Memory B cell (primary cell): ENCODE measurements around the gene SLC6A20.
A peak's percentile ranks its signal among the peaks of the same experiment; 100 is the strongest.
"Not testable (repeated sequence)": the region's sequence is repeated elsewhere in the genome, so short reads cannot be mapped to it uniquely, and the experiment has no call there.

Experiments used
- ATAC-seq: fragments of 150-1000 bp; cut with Tn5 transposase; 2 replicates; pipeline ENCODE4 v1.10.0; 2021; ENCODE audit warnings: low read depth, mild to moderate bottlenecking, moderate library complexity
- DNase-seq, 2 donors: peaks; one replicate each; pipeline ENCODE4 v3.0.0; 2022; ENCODE audit warnings: low spot score in 2 of 2
- H3K27ac Mint-ChIP-seq: one replicate; pipeline ENCODE4 v1.8.0; 2022; ENCODE audit warnings: mild to moderate bottlenecking, moderate library complexity, mixed read lengths
- H3K27me3 Mint-ChIP-seq: one replicate; pipeline ENCODE4 v1.8.0; 2022; ENCODE audit warnings: mixed read lengths
- H3K36me3 Mint-ChIP-seq: one replicate; pipeline ENCODE4 v1.8.0; 2022; ENCODE audit warnings: mild to moderate bottlenecking, mixed read lengths
- H3K4me1 Mint-ChIP-seq: one replicate; pipeline ENCODE4 v1.8.0; 2022; ENCODE audit warnings: mixed read lengths
- H3K4me3 Mint-ChIP-seq: one replicate; pipeline ENCODE4 v1.8.0; 2022; ENCODE audit warnings: mild to moderate bottlenecking, moderate library complexity, mixed read lengths
- H3K9me3 Mint-ChIP-seq: one replicate; pipeline ENCODE4 v1.8.0; 2022; ENCODE audit warnings: mixed read lengths

Gene SLC6A20

GRCh38 chr3:45771166-45771775 lies 25.1 kb downstream of the SLC6A20 start:
- ATAC-seq (no peak), DNase-seq (no peak)
- no peak overlapping the region for H3K4me3 Mint-ChIP-seq
- no peaks in the 10 kb centered on the region for H3K4me1 Mint-ChIP-seq
- peaks cover 3% of the 10 kb centered on the region for H3K36me3 Mint-ChIP-seq
- peaks cover 7% of the 10 kb centered on the region for H3K27me3 Mint-ChIP-seq
- H3K27ac Mint-ChIP-seq, result no peak overlapping the region
- peaks cover 4% of the 10 kb centered on the region for H3K9me3 Mint-ChIP-seq

GRCh38 chr3:45765958-45766357 lies 30.4 kb downstream of the SLC6A20 start:
- Mint-ChIP-seq H3K4me1 (peaks cover 4% of the 10 kb centered on the region), H3K27ac (no peak overlapping the region), H3K27me3 (peaks cover 7% of the 10 kb centered on the region), H3K36me3 (peaks cover 3% of the 10 kb centered on the region), H3K9me3 (peaks cover 4% of the 10 kb centered on the region), H3K4me3 (no peak overlapping the region)
- ATAC-seq, result no peak
- DNase-seq, result no peak

- Mint-ChIP-seq H3K27ac (no peak overlapping the region), H3K4me1 (peaks cover 4% of the 10 kb centered on the region), H3K4me3 (no peak overlapping the region), H3K9me3 (peaks cover 4% of the 10 kb centered on the region), H3K36me3 (peaks cover 3% of the 10 kb centered on the region), H3K27me3 (peaks cover 7% of the 10 kb centered on the region)
- ATAC-seq (no peak), DNase-seq (no peak)
Measured at GRCh38 chr3:45765266-45765851, 31.0 kb downstream of the SLC6A20 start.

GRCh38 chr3:45763303-45763675 lies 33.0 kb downstream of the SLC6A20 start:
- Mint-ChIP-seq H3K4me3 (no peak overlapping the region), H3K27me3 (peaks cover 10% of the 10 kb centered on the region), H3K9me3 (peaks cover 4% of the 10 kb centered on the region), H3K27ac (no peak overlapping the region), H3K4me1 (peaks cover 4% of the 10 kb centered on the region), H3K36me3 (peaks cover 3% of the 10 kb centered on the region)
- no peak for DNase-seq
- no peak for ATAC-seq

- peaks cover 10% of the 10 kb centered on the region for H3K27me3 Mint-ChIP-seq
- H3K36me3 Mint-ChIP-seq, result peaks cover 3% of the 10 kb centered on the region
- H3K4me3 Mint-ChIP-seq, result no peak overlapping the region
- peaks cover 4% of the 10 kb centered on the region for H3K4me1 Mint-ChIP-seq
- H3K9me3 Mint-ChIP-seq, result peaks cover 4% of the 10 kb centered on the region
- DNase-seq (no peak), ATAC-seq (no peak)
- H3K27ac Mint-ChIP-seq, result no peak overlapping the region
Measured at GRCh38 chr3:45762647-45763302, 33.6 kb downstream of the SLC6A20 start.

GRCh38 chr3:45761831-45762230 lies 34.5 kb downstream of the SLC6A20 start:
- peaks cover 4% of the 10 kb centered on the region for H3K4me1 Mint-ChIP-seq
- no peak overlapping the region for H3K4me3 Mint-ChIP-seq
- no peaks in the 10 kb centered on the region for H3K9me3 Mint-ChIP-seq
- no peak for DNase-seq
- no peak for ATAC-seq
- peaks cover 1% of the 10 kb centered on the region for H3K36me3 Mint-ChIP-seq
- H3K27me3 Mint-ChIP-seq, result peaks cover 8% of the 10 kb centered on the region
- H3K27ac Mint-ChIP-seq, result no peak overlapping the region

- H3K9me3 Mint-ChIP-seq, result no peaks in the 10 kb centered on the region
- ATAC-seq, result peak; percentile 53
Measured at GRCh38 chr3:45760878-45761711, 35.2 kb downstream of the SLC6A20 start.

GRCh38 chr3:45759851-45760250 lies 36.5 kb downstream of the SLC6A20 start:
- Mint-ChIP-seq H3K36me3 (no peaks in the 10 kb centered on the region), H3K4me1 (peaks cover 4% of the 10 kb centered on the region), H3K27ac (no peak overlapping the region), H3K27me3 (peaks cover 8% of the 10 kb centered on the region), H3K9me3 (no peaks in the 10 kb centered on the region), H3K4me3 (no peak overlapping the region)
- DNase-seq, result no peak
- ATAC-seq, result no peak

More at GRCh38 chr3:45760878-45761711, 35.2 kb downstream of the SLC6A20 start:
- peak in 1 of 2 donors; percentile 16 for DNase-seq
- peaks cover 8% of the 10 kb centered on the region for H3K27me3 Mint-ChIP-seq
- H3K4me1 Mint-ChIP-seq, result peaks cover 4% of the 10 kb centered on the region
- no peak overlapping the region for H3K27ac Mint-ChIP-seq
- H3K4me3 Mint-ChIP-seq, result no peak overlapping the region
- no peaks in the 10 kb centered on the region for H3K36me3 Mint-ChIP-seq

GRCh38 chr3:45758871-45759270 lies 37.5 kb downstream of the SLC6A20 start:
- peaks cover 4% of the 10 kb centered on the region for H3K4me1 Mint-ChIP-seq
- no peak overlapping the region for H3K27ac Mint-ChIP-seq
- no peak overlapping the region for H3K4me3 Mint-ChIP-seq
- peaks cover 5% of the 10 kb centered on the region for H3K27me3 Mint-ChIP-seq
- no peaks in the 10 kb centered on the region for H3K36me3 Mint-ChIP-seq
- no peaks in the 10 kb centered on the region for H3K9me3 Mint-ChIP-seq
- DNase-seq, result no peak
- ATAC-seq, result no peak

GRCh38 chr3:45757141-45757540 lies 39.2 kb downstream of the SLC6A20 start:
- DNase-seq, H3K27me3 Mint-ChIP-seq, ATAC-seq, H3K36me3 Mint-ChIP-seq, H3K4me1 Mint-ChIP-seq, H3K9me3 Mint-ChIP-seq, H3K27ac Mint-ChIP-seq, H3K4me3 Mint-ChIP-seq: not testable (repeated sequence)

- no peak for DNase-seq
- Mint-ChIP-seq H3K4me1 (no peaks in the 10 kb centered on the region), H3K9me3 (no peaks in the 10 kb centered on the region), H3K27me3 (peaks cover 3% of the 10 kb centered on the region), H3K4me3 (no peak overlapping the region), H3K36me3 (no peaks in the 10 kb centered on the region), H3K27ac (no peak overlapping the region)
- no peak for ATAC-seq
Measured at GRCh38 chr3:45756055-45756454, 40.3 kb downstream of the SLC6A20 start.

- Mint-ChIP-seq H3K27me3 (no peaks in the 10 kb centered on the region), H3K4me1 (no peaks in the 10 kb centered on the region), H3K27ac (no peak overlapping the region), H3K4me3 (no peak overlapping the region), H3K36me3 (no peaks in the 10 kb centered on the region), H3K9me3 (no peaks in the 10 kb centered on the region)
- no peak for DNase-seq
- no peak for ATAC-seq
Measured at GRCh38 chr3:45754461-45754860, 41.9 kb downstream of the SLC6A20 start.

- no peak overlapping the region for H3K27ac Mint-ChIP-seq
- ATAC-seq (no peak), DNase-seq (no peak)
- peaks cover 4% of the 10 kb centered on the region for H3K4me1 Mint-ChIP-seq
- H3K36me3 Mint-ChIP-seq, result no peaks in the 10 kb centered on the region
- H3K27me3 Mint-ChIP-seq, result no peaks in the 10 kb centered on the region
- H3K4me3 Mint-ChIP-seq, result no peak overlapping the region
- H3K9me3 Mint-ChIP-seq, result peaks cover 1% of the 10 kb centered on the region
Measured at GRCh38 chr3:45753095-45753494, 43.2 kb downstream of the SLC6A20 start.
